ENCODE data around the gene TSTD1. TPM values are rescaled to one million over a fixed set of nuclear protein-coding genes. Genes with fewer than 3 reads are reported as not detected.
"Not testable (repeated sequence)": the region's sequence is repeated elsewhere in the genome, so short reads cannot be mapped to it uniquely, and the experiment has no call there.

TSTD1 gene
- total RNA-seq, 2 donors from 2014 or later: 49.4 to 90.8 TPM

DNA sequence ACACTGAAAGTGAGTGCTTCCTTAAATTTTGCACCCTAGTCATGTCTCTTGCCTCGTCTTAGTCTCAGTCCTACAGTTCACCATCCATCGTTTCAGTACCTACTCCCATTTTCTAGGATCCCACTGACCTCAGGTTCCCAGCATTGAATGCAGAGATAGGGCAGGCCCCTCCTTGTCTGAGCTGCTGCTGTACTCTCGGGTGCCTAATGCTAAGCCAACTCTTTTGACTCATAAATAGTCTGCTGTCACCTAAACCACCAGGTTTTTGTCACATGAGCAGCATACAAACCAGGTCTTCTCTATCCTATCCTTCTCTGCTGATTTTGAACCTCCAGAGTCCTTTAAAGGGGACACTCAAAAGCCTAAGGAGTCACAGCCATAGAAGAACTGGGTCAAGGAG is 27.9 kb upstream of the TSTD1 start:
- Histone ChIP-seq H3K4me3 (no peak overlapping the region), H3K4me1 (no peaks in the 10 kb centered on the region), H3K36me3 (replicated peaks in 1 of 2; ENCODE audit: insufficient read depth in 1 of 2, low read depth in 2 of 2) (no peaks in the 10 kb centered on the region), H3K9me3 (no peaks in the 10 kb centered on the region), H3K27me3 (no peaks in the 10 kb centered on the region), H3K27ac (no peak overlapping the region)
- no peak for DNase-seq
- TF ChIP-seq POLR2A (IDR thresholded peaks at IDR 0.05): no peak
- TF ChIP-seq, protein P1, sequence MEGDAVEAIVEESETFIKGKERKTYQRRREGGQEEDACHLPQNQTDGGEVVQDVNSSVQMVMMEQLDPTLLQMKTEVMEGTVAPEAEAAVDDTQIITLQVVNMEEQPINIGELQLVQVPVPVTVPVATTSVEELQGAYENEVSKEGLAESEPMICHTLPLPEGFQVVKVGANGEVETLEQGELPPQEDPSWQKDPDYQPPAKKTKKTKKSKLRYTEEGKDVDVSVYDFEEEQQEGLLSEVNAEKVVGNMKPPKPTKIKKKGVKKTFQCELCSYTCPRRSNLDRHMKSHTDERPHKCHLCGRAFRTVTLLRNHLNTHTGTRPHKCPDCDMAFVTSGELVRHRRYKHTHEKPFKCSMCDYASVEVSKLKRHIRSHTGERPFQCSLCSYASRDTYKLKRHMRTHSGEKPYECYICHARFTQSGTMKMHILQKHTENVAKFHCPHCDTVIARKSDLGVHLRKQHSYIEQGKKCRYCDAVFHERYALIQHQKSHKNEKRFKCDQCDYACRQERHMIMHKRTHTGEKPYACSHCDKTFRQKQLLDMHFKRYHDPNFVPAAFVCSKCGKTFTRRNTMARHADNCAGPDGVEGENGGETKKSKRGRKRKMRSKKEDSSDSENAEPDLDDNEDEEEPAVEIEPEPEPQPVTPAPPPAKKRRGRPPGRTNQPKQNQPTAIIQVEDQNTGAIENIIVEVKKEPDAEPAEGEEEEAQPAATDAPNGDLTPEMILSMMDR (IDR thresholded peaks at IDR 0.05): no peak
- WGBS, 2 donors: 55 to 71% methylated on average over 3 of the region's 3 CpGs
- no peak for ATAC-seq
- intact Hi-C loops (cut with DNase I): loop anchor here (5.0 kb wide), 1 partner anchor 36 kb away; no protein-coding TSS in a partner anchor

DNA sequence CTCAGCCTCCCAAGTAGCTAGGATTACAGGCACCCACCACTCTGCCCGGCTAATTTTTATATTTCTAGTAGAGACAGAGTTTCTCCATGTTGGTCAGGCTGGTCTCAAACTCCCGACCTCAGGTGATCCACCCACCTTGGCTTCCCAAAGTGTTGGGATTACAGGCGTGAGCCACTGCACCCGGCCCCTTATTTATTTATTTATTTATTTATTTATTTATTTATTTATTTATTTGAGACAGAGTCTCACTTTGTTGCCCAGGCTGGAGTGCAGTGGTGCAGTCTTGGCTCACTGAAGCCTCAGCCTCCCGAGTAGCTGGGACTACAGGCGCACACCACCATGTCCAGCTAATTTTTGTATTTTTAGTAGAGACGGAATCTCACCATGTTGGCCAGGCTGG is 26.9 kb upstream of the TSTD1 start:
- not testable (repeated sequence) for H3K4me3 ChIP-seq; DNase-seq; H3K36me3 ChIP-seq (replicated peaks in 1 of 2; ENCODE audit: insufficient read depth in 1 of 2, low read depth in 2 of 2); H3K27me3 ChIP-seq; H3K4me1 ChIP-seq; H3K9me3 ChIP-seq; H3K27ac ChIP-seq; ATAC-seq
- intact Hi-C loops (cut with DNase I): loop anchor here (5.0 kb wide), 1 partner anchor 37 kb away; no protein-coding TSS in a partner anchor
- 85 to 94% methylated on average over 6 to 7 of the region's 7 CpGs for WGBS, 2 donors

DNA sequence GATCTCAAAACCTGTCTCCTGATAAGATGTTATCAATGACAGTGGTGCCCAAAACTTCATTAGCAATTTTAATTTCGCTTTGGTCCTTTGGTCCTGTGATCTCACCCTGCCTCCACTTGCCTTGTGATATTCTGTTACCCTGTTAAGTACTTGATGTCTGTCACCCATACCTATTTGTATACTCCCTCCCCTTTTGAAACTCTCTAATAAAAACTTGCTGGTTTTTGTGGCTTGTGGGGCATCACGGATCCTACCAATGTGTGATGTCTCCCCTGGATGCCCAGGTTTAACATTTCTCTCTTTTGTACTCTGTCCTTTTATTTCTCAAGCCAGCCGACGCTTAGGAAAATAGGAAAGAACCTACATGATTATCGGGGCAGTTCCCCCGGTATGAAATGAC is 25.2 kb upstream of the TSTD1 start:
- H3K36me3 ChIP-seq (replicated peaks in 1 of 2; ENCODE audit: insufficient read depth in 1 of 2, low read depth in 2 of 2); H3K27ac ChIP-seq; DNase-seq; H3K4me1 ChIP-seq; H3K9me3 ChIP-seq; H3K4me3 ChIP-seq; H3K27me3 ChIP-seq; ATAC-seq; intact Hi-C loops (cut with DNase I): not testable (repeated sequence)
- WGBS, 2 donors: 33 to 47% methylated on average over 6 of the region's 6 CpGs

DNA sequence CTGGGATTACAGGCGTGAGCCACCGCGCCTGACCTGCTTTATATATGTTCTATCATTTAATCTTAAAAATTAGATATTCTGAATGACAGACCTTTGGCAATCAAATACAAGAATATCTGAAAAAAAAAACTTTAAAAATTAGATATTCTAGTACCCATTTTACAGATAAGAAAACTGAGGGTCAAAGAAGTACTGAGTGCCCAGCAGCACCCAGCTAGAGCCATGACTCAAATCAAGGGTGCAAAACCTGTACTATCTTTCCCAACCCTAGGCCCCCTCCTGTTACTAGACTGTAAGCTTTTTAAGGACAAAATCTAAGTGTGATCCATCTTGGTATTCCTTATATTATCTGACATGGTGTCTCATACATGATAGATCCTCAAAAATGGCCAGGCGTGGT is 22.7 kb upstream of the TSTD1 start:
- DNase-seq (no peak), ATAC-seq (no peak)
- intact Hi-C loops (cut with DNase I): no loop called here
- TF ChIP-seq POLR2A (IDR thresholded peaks at IDR 0.05): no peak
- TF ChIP-seq, protein P1 (IDR thresholded peaks at IDR 0.05): no peak
- WGBS, 2 donors: 90 to 91% methylated on average over 4 of the region's 4 CpGs
- Histone ChIP-seq H3K4me3 (no peak overlapping the region), H3K9me3 (no peaks in the 10 kb centered on the region), H3K27ac (no peak overlapping the region), H3K4me1 (no peaks in the 10 kb centered on the region), H3K27me3 (no peaks in the 10 kb centered on the region), H3K36me3 (replicated peaks in 1 of 2; ENCODE audit: insufficient read depth in 1 of 2, low read depth in 2 of 2) (no peaks in the 10 kb centered on the region)

DNA sequence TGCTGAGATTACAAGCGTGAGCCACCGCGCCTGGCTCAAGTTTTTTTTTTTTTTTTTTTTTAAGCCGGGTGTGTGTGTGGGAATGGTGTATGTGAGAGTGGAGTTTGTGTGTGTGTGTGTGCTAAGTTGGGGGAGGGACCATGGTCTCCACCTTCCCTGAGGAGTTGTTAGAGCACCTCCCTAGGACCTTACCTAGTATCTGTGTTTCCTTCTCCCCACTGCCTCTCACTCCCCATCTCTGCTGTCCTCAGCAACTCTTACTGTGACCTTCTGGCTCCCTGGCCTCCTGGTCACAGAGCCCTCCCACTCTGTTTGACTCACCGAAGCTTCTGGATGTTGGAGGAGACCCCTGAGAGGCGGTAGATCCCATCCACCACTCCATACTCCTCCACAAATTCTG is 20.5 kb upstream of the TSTD1 start:
- H3K4me3 ChIP-seq: no peak overlapping the region
- 73 to 84% methylated on average over 6 of the region's 6 CpGs for WGBS, 2 donors
- no peaks in the 10 kb centered on the region for H3K27me3 ChIP-seq
- DNase-seq: no peak
- no peaks in the 10 kb centered on the region for H3K36me3 ChIP-seq (replicated peaks in 1 of 2; ENCODE audit: insufficient read depth in 1 of 2, low read depth in 2 of 2)
- H3K27ac ChIP-seq: no peak overlapping the region
- no peaks in the 10 kb centered on the region for H3K9me3 ChIP-seq
- TF ChIP-seq, protein P1 (IDR thresholded peaks at IDR 0.05): no peak
- no peak for TF ChIP-seq POLR2A (IDR thresholded peaks at IDR 0.05)
- no peaks in the 10 kb centered on the region for H3K4me1 ChIP-seq
- intact Hi-C loops (cut with DNase I): no loop called here
- ATAC-seq: no peak

DNA sequence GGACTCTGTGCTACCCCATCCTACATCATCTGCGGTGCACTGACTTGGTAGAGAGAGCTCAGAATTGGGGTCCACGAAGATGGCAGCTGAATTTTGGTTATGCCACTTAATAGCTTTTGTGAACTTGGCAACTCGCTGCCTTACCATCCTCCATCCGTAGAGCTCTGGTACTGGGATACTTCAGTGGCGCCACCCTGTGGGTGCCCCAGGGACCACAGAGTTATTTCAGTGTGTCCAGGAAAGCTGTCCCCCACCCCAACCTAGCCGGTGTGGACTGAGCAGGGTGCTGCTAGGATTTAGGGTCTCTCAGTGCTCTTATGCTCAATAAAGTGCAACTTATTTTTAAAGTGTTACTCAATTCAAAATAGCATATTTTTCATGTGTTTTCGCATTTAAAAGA is 16.0 kb upstream of the TSTD1 start:
- Histone ChIP-seq H3K36me3 (replicated peaks in 1 of 2; ENCODE audit: insufficient read depth in 1 of 2, low read depth in 2 of 2) (no peaks in the 10 kb centered on the region), H3K27ac (no peak overlapping the region), H3K4me3 (no peak overlapping the region), H3K9me3 (no peaks in the 10 kb centered on the region), H3K4me1 (no peaks in the 10 kb centered on the region), H3K27me3 (no peaks in the 10 kb centered on the region)
- TF ChIP-seq POLR2A (IDR thresholded peaks at IDR 0.05): no peak
- TF ChIP-seq, protein P1 (IDR thresholded peaks at IDR 0.05): no peak
- intact Hi-C loops (cut with DNase I): no loop called here
- 68 to 78% methylated on average over 6 to 7 of the region's 7 CpGs for WGBS, 2 donors
- DNase-seq (no peak), ATAC-seq (no peak)

All from body of pancreas (tissue), 4 donors.